Peyer's patch (tissue), 4 donors: ENCODE measurements around the gene CCDC3. TPM values are rescaled to one million over a fixed set of nuclear protein-coding genes. Genes with fewer than 3 reads are reported as not detected.

ENCODE experiments used
- DNase-seq, 3 donors: peaks; one replicate each; pipeline ENCODE4 v3.0.0-alpha.2; 2017 to 2019
- H3K27ac ChIP-seq, 4 donors: fragments of 200-600 bp; sonication (generic); one replicate each; pipeline ENCODE4 v1.5.1; 2016 to 2019
- H3K27me3 ChIP-seq, 2 donors: fragments of 200-600 bp; sonication (generic); one replicate each; pipeline ENCODE4 v1.5.1; 2019
- H3K36me3 ChIP-seq, 3 donors: fragments of 200-600 bp; sonication (generic); one replicate each; pipeline ENCODE4 v1.5.1; 2016 to 2019
- H3K4me1 ChIP-seq, 4 donors: fragments of 200-600 bp; sonication (generic); one replicate each; pipeline ENCODE4 v1.5.1; 2016 to 2019
- H3K4me3 ChIP-seq, 4 donors: fragments of 200-600 bp; sonication (generic); 1 replicate in 3 of 4; 2 replicates in 1 of 4; pipeline ENCODE4 v1.5.1; 2016 to 2019; ENCODE audit warnings: mild to moderate bottlenecking in 1 of 4
- H3K9me3 ChIP-seq, 4 donors: fragments of 200-600 bp; sonication (generic); one replicate each; pipeline ENCODE4 v1.5.1; 2016 to 2019; ENCODE audit warnings: mild to moderate bottlenecking in 1 of 4
- POLR2A ChIP-seq, 2 donors: fragments of 450-650 bp; IDR thresholded peaks; one replicate each; pipeline ENCODE4 v1.5.1; 2017; ENCODE audit warnings: antibody characterized with exemption in 2 of 2, mild to moderate bottlenecking in 2 of 2, moderate library complexity in 2 of 2
- total RNA-seq, 4 donors: library from RNA; depleted of rRNA; stranded (reverse); fragments of >200 nt; gene quantifications; one replicate each; pipeline ENCODE4 v1.1.0, GENCODE V29; 2016
- TF ChIP-seq, protein P1 (sequence below), 6 experiments: fragments of 450-650 bp in 4 of 6; fragments of 200-600 bp in 2 of 6; sonication (generic) in 1 of 6; IDR thresholded peaks; one replicate each; pipeline ENCODE4 v1.5.1; 2017 to 2019; ENCODE audit warnings: antibody characterized with exemption in 6 of 6, mild to moderate bottlenecking in 3 of 6, moderate library complexity in 1 of 6

CCDC3 gene
- total RNA-seq, 4 donors from 2014 or later: 1.1 to 3.9 (median 2.7) TPM

DNA sequence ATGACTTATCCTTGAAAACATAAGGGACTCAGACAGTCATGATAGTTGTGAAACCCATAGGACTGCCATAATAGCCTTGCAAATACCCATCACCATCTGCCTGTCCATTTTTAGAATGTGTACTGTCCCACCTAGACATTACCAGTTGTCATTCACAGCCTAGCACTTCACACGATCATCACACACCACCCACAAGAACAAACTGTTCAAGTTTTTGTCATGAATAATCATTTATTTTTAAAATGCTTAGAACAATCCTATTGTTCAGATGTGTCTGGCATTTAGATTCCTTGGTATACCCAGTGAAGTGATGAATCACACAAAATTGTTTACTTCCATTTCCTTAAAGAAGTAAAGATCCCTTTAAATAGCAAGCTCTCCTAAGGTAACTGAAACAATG is 46.6 kb downstream of the CCDC3 start:
- Histone ChIP-seq H3K4me3 (no peak overlapping the region), H3K27me3 (no peaks in the 10 kb centered on the region), H3K4me1 (no peaks in the 10 kb centered on the region), H3K9me3 (no peaks in the 10 kb centered on the region), H3K36me3 (no peaks in the 10 kb centered on the region), H3K27ac (no peak overlapping the region)
- no peak for DNase-seq
- TF ChIP-seq, protein P1, sequence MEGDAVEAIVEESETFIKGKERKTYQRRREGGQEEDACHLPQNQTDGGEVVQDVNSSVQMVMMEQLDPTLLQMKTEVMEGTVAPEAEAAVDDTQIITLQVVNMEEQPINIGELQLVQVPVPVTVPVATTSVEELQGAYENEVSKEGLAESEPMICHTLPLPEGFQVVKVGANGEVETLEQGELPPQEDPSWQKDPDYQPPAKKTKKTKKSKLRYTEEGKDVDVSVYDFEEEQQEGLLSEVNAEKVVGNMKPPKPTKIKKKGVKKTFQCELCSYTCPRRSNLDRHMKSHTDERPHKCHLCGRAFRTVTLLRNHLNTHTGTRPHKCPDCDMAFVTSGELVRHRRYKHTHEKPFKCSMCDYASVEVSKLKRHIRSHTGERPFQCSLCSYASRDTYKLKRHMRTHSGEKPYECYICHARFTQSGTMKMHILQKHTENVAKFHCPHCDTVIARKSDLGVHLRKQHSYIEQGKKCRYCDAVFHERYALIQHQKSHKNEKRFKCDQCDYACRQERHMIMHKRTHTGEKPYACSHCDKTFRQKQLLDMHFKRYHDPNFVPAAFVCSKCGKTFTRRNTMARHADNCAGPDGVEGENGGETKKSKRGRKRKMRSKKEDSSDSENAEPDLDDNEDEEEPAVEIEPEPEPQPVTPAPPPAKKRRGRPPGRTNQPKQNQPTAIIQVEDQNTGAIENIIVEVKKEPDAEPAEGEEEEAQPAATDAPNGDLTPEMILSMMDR (IDR thresholded peaks at IDR 0.05): no peak
- TF ChIP-seq POLR2A (IDR thresholded peaks at IDR 0.05): no peak

DNA sequence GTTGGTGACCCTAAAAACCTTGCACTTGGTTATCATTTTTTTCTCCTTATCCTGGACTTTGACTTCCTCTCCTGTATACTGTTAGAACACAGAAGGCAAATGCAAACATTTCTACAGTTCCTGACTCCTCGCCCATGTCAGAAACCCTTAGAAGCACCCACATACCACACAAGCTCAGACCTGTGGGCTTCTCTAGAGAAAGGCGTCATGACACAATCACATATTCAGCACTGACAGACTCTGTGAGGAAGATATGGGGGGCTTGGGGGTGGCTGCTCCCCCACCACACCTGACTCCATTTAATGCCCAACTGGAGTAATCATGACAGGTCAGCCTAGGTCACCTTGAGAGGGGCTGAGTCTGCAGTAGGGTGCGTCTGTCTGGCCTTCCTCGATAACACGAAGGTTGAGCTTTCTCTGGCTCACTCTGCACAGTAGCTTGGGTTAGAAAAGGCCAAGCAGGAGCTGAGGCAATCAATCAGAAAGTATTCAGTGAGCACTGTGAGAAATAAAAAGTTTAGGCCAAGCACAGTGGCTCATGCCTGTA is 50.9 kb downstream of the CCDC3 start:
- no peak for DNase-seq
- TF ChIP-seq, protein P1 (IDR thresholded peaks at IDR 0.05): no peak
- TF ChIP-seq POLR2A (IDR thresholded peaks at IDR 0.05): no peak
- Histone ChIP-seq H3K4me1 (no peaks in the 10 kb centered on the region), H3K27me3 (no peaks in the 10 kb centered on the region), H3K36me3 (no peaks in the 10 kb centered on the region), H3K4me3 (no peak overlapping the region), H3K9me3 (no peaks in the 10 kb centered on the region), H3K27ac (no peak overlapping the region)

DNA sequence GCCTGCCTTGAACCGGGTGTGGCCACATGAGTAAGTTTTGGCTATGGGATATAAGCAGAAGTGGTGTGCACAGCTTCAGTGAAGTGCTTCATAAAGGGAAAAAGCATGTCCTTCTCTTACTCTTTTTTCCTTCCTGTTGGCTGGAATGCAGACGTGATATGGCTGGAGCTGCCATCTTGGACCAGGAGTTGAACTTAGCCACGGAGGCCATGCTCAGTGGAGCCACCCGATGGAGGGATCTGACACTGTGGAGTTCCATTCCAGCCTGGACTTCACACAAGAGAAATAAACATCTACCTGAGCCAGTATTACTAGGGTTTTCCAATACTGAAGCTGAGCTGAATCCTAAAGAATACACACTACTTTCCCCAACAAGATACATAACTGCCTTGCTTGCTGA is 52.3 kb downstream of the CCDC3 start:
- H3K4me1 ChIP-seq: no peaks in the 10 kb centered on the region
- DNase-seq: no peak
- H3K36me3 ChIP-seq: no peaks in the 10 kb centered on the region
- H3K9me3 ChIP-seq: no peaks in the 10 kb centered on the region
- no peak for TF ChIP-seq POLR2A (IDR thresholded peaks at IDR 0.05)
- TF ChIP-seq, protein P1 (IDR thresholded peaks at IDR 0.05): no peak
- no peak overlapping the region for H3K27ac ChIP-seq
- H3K27me3 ChIP-seq: no peaks in the 10 kb centered on the region
- no peak overlapping the region for H3K4me3 ChIP-seq

DNA sequence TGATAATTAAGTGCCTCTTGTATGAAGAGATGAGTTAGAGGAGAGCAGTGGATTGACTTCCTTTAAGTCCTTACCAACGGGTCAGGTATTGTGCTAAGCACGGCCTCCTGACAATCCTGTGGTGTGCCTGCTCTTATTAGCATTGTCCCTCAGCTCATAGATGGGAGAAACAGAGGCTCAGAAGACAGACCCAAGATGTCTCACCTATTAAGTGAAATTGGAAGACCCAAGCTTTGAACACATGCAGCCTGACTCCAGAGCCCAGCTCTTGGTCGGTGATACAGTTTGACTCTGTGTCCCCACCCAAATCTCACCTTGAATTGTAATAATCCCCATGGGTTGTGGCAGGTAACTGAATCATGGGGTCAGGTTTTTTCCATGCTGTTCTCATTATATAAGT is 53.8 kb downstream of the CCDC3 start:
- Histone ChIP-seq H3K27ac (no peak overlapping the region), H3K4me1 (no peaks in the 10 kb centered on the region), H3K9me3 (no peaks in the 10 kb centered on the region), H3K27me3 (no peaks in the 10 kb centered on the region), H3K4me3 (no peak overlapping the region), H3K36me3 (no peaks in the 10 kb centered on the region)
- TF ChIP-seq, protein P1 (IDR thresholded peaks at IDR 0.05): no peak
- TF ChIP-seq POLR2A (IDR thresholded peaks at IDR 0.05): no peak
- DNase-seq: no peak

DNA sequence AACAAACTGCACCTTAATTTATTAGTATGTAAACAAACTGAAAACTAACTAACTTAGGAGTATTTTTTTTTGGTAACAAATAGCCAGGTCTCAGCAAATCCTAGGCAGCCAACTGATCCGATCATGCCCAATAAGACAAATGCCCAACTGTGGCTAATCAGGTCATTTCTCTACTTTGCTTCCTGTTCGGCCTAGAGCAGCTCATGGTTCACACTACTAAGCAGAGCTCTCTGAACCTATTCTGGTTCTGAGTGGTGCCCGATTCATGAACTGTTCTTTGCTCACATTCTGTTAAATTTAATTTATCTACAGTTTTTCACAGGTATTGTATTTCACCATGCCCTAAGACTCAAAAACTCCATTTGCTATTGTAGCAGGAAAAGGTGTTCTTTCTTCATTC is 55.1 kb downstream of the CCDC3 start:
- Histone ChIP-seq H3K36me3 (no peaks in the 10 kb centered on the region), H3K27ac (no peak overlapping the region)

More for the DNA sequence above, 55.1 kb downstream of the CCDC3 start:
- Histone ChIP-seq H3K4me1 (no peaks in the 10 kb centered on the region), H3K9me3 (no peaks in the 10 kb centered on the region), H3K4me3 (no peak overlapping the region), H3K27me3 (no peaks in the 10 kb centered on the region)
- TF ChIP-seq, protein P1 (IDR thresholded peaks at IDR 0.05): no peak
- TF ChIP-seq POLR2A (IDR thresholded peaks at IDR 0.05): no peak
- no peak for DNase-seq
